OCI-LY3 (cell line): ENCODE data around the gene ANKRD17.

Experiments
- CTCF ChIP-seq: fragments of 200-600, 300-600 bp; sonication (generic); IDR thresholded peaks from 2 replicates; pipeline ENCODE4 v1.5.1; 2014; ENCODE audit warnings: antibody characterized with exemption, low read length, low read depth
- EZH2phosphoT487 ChIP-seq: fragments of 200-600 bp; shearing (Covaris generic); IDR thresholded peaks from 2 replicates; pipeline ENCODE4 v1.6.1; 2018; ENCODE audit warnings: antibody characterized with exemption, mixed run types, low read depth

DNA sequence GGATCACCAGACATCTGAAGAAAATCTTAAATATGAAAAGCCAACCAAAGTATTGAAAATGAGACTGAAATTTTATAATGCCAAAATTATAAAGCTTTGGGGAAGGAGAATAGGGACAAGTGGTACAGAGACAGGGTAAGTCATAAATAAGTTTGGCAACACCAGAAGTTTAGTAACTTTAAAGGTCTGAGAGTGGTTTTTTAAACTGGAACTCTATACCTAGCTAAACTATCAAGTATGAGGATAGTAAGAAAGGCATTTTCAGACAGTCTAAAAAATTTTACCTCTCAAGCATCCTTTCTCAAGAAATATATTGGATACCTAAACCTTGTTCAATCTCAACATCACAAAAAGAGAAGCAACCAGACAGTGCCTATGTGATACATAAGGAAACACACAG, 92.4 kb downstream of the ANKRD17 start:
- no peak for TF ChIP-seq CTCF
- no peak for TF ChIP-seq EZH2phosphoT487
